MCF 10A (cell line): ENCODE data around the gene TCHHL1. TPM values are rescaled to one million over a fixed set of nuclear protein-coding genes. Genes with fewer than 3 reads are reported as not detected.

ENCODE experiments used
- BruUV-seq: library from RNA; stranded (reverse); fragments of 400-500 nt; replicated peaks from 2 replicates; lab custom pipeline; 2021; lab: Mats Ljungman, UMichigan
- CTCF ChIA-PET: fragments of 300-600 bp; sonication (Branson Sonifier 250); formaldehyde crosslinking; extraction: SDS; loops from one replicate; lab custom pipeline; 2021; ENCODE audit warnings: antibody characterized with exemption, inconsistent platforms; lab: Yijun Ruan, JAX
- POLR2A ChIA-PET: fragments of 300-600, 350-650 bp; sonication (Branson Sonifier 250); formaldehyde crosslinking; extraction: SDS; loops from one replicate; lab custom pipeline; 2020; ENCODE audit warnings: antibody characterized with exemption, inconsistent platforms; lab: Yijun Ruan, JAX
- DNase-seq: peaks from one replicate; pipeline ENCODE4 v3.0.0-alpha.2; 2018; ENCODE audit not compliant: unreplicated experiment
- H3K27ac Mint-ChIP-seq: one replicate; pipeline ENCODE4 v1.8.0; 2022; ENCODE audit warnings: mild to moderate bottlenecking, low read depth, mixed read lengths; ENCODE audit not compliant: unreplicated experiment
- H3K27me3 Mint-ChIP-seq: one replicate; pipeline ENCODE4 v1.8.0; 2022; ENCODE audit warnings: mixed read lengths; ENCODE audit not compliant: insufficient read depth, unreplicated experiment
- H3K36me3 Mint-ChIP-seq: one replicate; pipeline ENCODE4 v1.8.0; 2022; ENCODE audit warnings: mild to moderate bottlenecking, moderate library complexity, mixed read lengths; ENCODE audit not compliant: insufficient read depth, unreplicated experiment
- H3K4me1 Mint-ChIP-seq: one replicate; pipeline ENCODE4 v1.8.0; 2022; ENCODE audit warnings: mixed read lengths; ENCODE audit not compliant: insufficient read depth, unreplicated experiment
- H3K4me3 Mint-ChIP-seq: one replicate; pipeline ENCODE4 v1.8.0; 2022; ENCODE audit warnings: mild to moderate bottlenecking, moderate library complexity, mixed read lengths; ENCODE audit not compliant: unreplicated experiment
- H3K9me3 Mint-ChIP-seq: one replicate; pipeline ENCODE4 v1.8.0; 2022; ENCODE audit warnings: mixed read lengths; ENCODE audit not compliant: unreplicated experiment
- CTCF ChIP-seq: fragments of 200-600 bp; IDR thresholded peaks from one replicate; pipeline ENCODE4 v1.8.0; 2022; ENCODE audit warnings: antibody characterized with exemption, mild to moderate bottlenecking; ENCODE audit not compliant: unreplicated experiment
- intact Hi-C: fragments of 100-400 bp; cut with micrococcal nuclease; formaldehyde crosslinking; loops from 2 replicates; pipeline ENCODE4 v1.14.1; 2022
- total RNA-seq: library from RNA; stranded (reverse); gene quantifications from 2 replicates; pipeline ENCODE4 v1.2.3, GENCODE V29; 2022

TCHHL1 gene
- total RNA-seq, 1 experiment from 2014 or later, result not detected

- H3K27me3 Mint-ChIP-seq, result no peaks in the 10 kb centered on the region
- peak overlapping the region; percentile 84 for H3K4me3 Mint-ChIP-seq
- H3K9me3 Mint-ChIP-seq, result no peaks in the 10 kb centered on the region
- ChIA-PET POLR2A (interaction anchor here (0.5 to 13.2 kb wide), 43 partner anchors 10 to 1338 kb away, joined by 3 to 622 read pairs (median 9); partner anchors contain the start of genes GOLPH3L, S100A10 and THEM4), CTCF (interaction anchor here (0.5 to 6.4 kb wide), 48 partner anchors 8 to 1065 kb away, joined by 3 to 84 read pairs (median 4); partner anchors contain the start of gene THEM4)
- BruUV-seq, result no TSS peak
- intact Hi-C loops, result loop anchor here (1.0 to 2.0 kb wide), 3 partner anchors 22 to 101 kb away; no protein-coding TSS in a partner anchor
- H3K27ac Mint-ChIP-seq, result peak overlapping the region; percentile 86
- peak; percentile 89 for DNase-seq
- TF ChIP-seq CTCF, result peak; percentile 99
- peaks cover 27% of the 10 kb centered on the region for H3K4me1 Mint-ChIP-seq
- peaks cover 68% of the 10 kb centered on the region for H3K36me3 Mint-ChIP-seq
Measured at GRCh38 chr1:152034654-152035538, 54.0 kb downstream of the TCHHL1 start.

GRCh38 chr1:152034324-152034653, 54.6 kb downstream of the TCHHL1 start:
- peaks cover 69% of the 10 kb centered on the region for H3K36me3 Mint-ChIP-seq
- intact Hi-C loops, result loop anchor here (1.0 to 2.0 kb wide), 3 partner anchors 21 to 100 kb away; no protein-coding TSS in a partner anchor
- CTCF ChIA-PET, result interaction anchor here (0.6 to 6.4 kb wide), 41 partner anchors 9 to 495 kb away, joined by 3 to 84 read pairs (median 4); partner anchors contain the start of gene THEM4
- DNase-seq, result no peak
- H3K27ac Mint-ChIP-seq, result peak overlapping the region; percentile 86
- no peaks in the 10 kb centered on the region for H3K9me3 Mint-ChIP-seq
- no peaks in the 10 kb centered on the region for H3K27me3 Mint-ChIP-seq
- POLR2A ChIA-PET, result interaction anchor here (0.6 to 13.2 kb wide), 28 partner anchors 10 to 469 kb away, joined by 3 to 622 read pairs (median 12); partner anchors contain the start of genes S100A10 and THEM4
- no peak for TF ChIP-seq CTCF
- H3K4me1 Mint-ChIP-seq, result peaks cover 32% of the 10 kb centered on the region
- no TSS peak for BruUV-seq
- peak overlapping the region; percentile 84 for H3K4me3 Mint-ChIP-seq

Other genes starting within 250 kb of the TCHHL1 start
- gene C2CD4D, start 249.2 kb downstream of the TCHHL1 start, total RNA-seq, result not detected in 2 replicates
- gene THEM5, start 235.4 kb downstream of the TCHHL1 start, total RNA-seq, result not detected in 2 replicates
- 27.5 and 29.1 TPM in 2 replicates for gene THEM4, start 179.6 kb downstream of the TCHHL1 start, total RNA-seq
- 1,693 and 1,694 TPM in 2 replicates for gene S100A10, start 95.2 kb downstream of the TCHHL1 start, total RNA-seq
- gene S100A11, start 52.1 kb downstream of the TCHHL1 start, total RNA-seq, result 1,562 and 1,998 TPM in 2 replicates
- gene TCHH, start 26.4 kb upstream of the TCHHL1 start, total RNA-seq, result 0.12 and 0.22 TPM in 2 replicates
- gene RPTN, start 70.2 kb upstream of the TCHHL1 start, total RNA-seq, result not detected in 2 replicates
- gene HRNR, start 135.1 kb upstream of the TCHHL1 start, total RNA-seq, result not detected in 2 replicates
- gene FLG, start 236.2 kb upstream of the TCHHL1 start, total RNA-seq, result 0.07 and 0.12 TPM in 2 replicates